HEK293 (cell line): ENCODE measurements around the gene PSORS1C1.

Source experiments
- PRDM2 ChIP-seq: fragments of 450-650 bp; formaldehyde crosslinking; IDR thresholded peaks from 2 replicates; pipeline ENCODE4 v1.5.1; 2016; ENCODE audit warnings: missing biosample characterization, missing genetic modification characterization, borderline replicate concordance
- TCF7L2 ChIP-seq: IDR thresholded peaks from 2 replicates; pipeline ENCODE4 v1.6.1; 2011; ENCODE audit warnings: low read depth, mild to moderate bottlenecking, inconsistent platforms, low read length, moderate library complexity, borderline replicate concordance
- YY1 ChIP-seq: fragments of 450-650 bp; formaldehyde crosslinking; IDR thresholded peaks from 2 replicates; pipeline ENCODE4 v1.5.1; 2018; ENCODE audit warnings: missing biosample characterization, missing genetic modification characterization
- ZBTB26 ChIP-seq: fragments of 450-650 bp; formaldehyde crosslinking; optimal IDR thresholded peaks from 2 replicates; pipeline ENCODE3; 2016; ENCODE audit warnings: missing biosample characterization, mild to moderate bottlenecking, missing genetic modification characterization
- ZFP3 ChIP-seq: fragments of 450-650 bp; formaldehyde crosslinking; IDR thresholded peaks from 2 replicates; pipeline ENCODE4 v1.5.1; 2016; ENCODE audit warnings: low read depth, missing biosample characterization, missing genetic modification characterization
- ZNF274 ChIP-seq, 2 experiments: fragments of 200-500 bp in 1 of 2; fragments of 450-650 bp in 1 of 2; sonication (Bioruptor generic) in 1 of 2; formaldehyde crosslinking in 1 of 2; IDR thresholded peaks; 2 replicates each; pipeline versions ENCODE4 v1.5.1 to v1.6.1; 2014 to 2016; ENCODE audit warnings: borderline replicate concordance in 1 of 2, inconsistent platforms in 1 of 2, low read length in 1 of 2, missing biosample characterization in 1 of 2, missing genetic modification characterization in 1 of 2
- ZNF416 ChIP-seq: fragments of 450-650 bp; formaldehyde crosslinking; IDR thresholded peaks from 2 replicates; pipeline ENCODE4 v1.5.1; 2016; ENCODE audit warnings: missing biosample characterization, missing genetic modification characterization
- ZNF501 ChIP-seq: fragments of 450-650 bp; formaldehyde crosslinking; IDR thresholded peaks from 2 replicates; pipeline ENCODE4 v1.5.1; 2016; ENCODE audit warnings: missing biosample characterization, missing genetic modification characterization
- ZNF571 ChIP-seq: fragments of 450-650 bp; formaldehyde crosslinking; IDR thresholded peaks from 2 replicates; pipeline ENCODE4 v1.5.0; 2017; ENCODE audit warnings: missing biosample characterization, missing genetic modification characterization
- ZNF626 ChIP-seq: fragments of 450-650 bp; sonication (Bioruptor Pico); formaldehyde crosslinking; IDR thresholded peaks from 2 replicates; pipeline ENCODE4 v1.5.1; 2018; ENCODE audit warnings: missing biosample characterization, missing genetic modification characterization, inconsistent platforms
- TF ChIP-seq, protein P1 (sequence below): fragments of 450-650 bp; formaldehyde crosslinking; IDR thresholded peaks from 2 replicates; pipeline ENCODE4 v1.5.1; 2016; ENCODE audit warnings: missing biosample characterization, missing genetic modification characterization
- TF ChIP-seq, protein P2 (sequence below): fragments of 450-650 bp; IDR thresholded peaks from 2 replicates; pipeline ENCODE4 v1.5.1; 2018; ENCODE audit warnings: missing biosample characterization, missing genetic modification characterization
- TF ChIP-seq, protein P3 (sequence below): fragments of 450-650 bp; formaldehyde crosslinking; IDR thresholded peaks from 2 replicates; pipeline ENCODE4 v1.5.1; 2016; ENCODE audit warnings: missing biosample characterization, missing genetic modification characterization
- TF ChIP-seq, protein P4 (sequence below): sonication (generic); formaldehyde crosslinking; IDR thresholded peaks from 2 replicates; pipeline ENCODE4 v1.8.1; 2022; ENCODE audit warnings: mild to moderate bottlenecking, moderate library complexity, missing genetic modification reagents

DNA sequence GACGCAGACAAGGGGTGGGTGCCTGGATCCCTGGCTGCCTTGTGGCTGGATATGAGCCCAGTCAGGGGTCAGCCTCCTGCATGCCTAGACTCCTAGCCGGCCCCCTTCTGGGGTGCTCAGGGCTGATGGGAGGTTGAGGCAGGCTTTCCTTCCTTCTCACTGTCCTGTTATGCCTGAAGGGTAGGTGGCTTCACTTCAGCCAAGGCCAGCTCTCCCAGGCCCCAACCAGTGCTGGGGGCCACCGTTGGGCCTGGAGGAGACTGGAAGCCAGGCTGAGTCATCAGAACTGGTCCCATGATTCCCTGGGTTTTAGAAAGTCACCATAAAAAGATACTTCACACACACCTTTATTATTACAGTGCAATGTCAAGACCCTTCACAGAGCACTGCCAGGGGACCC is 58.8 kb downstream of the PSORS1C1 start:
- TF ChIP-seq ZBTB26 (tag by site-specific recombination) (no peak), YY1 (no peak), TCF7L2 (no peak), ZNF626 (tag by site-specific recombination) (no peak), ZNF501 (tag by site-specific recombination) (no peak), ZFP3 (no peak), ZNF571 (no peak), ZNF416 (tag by site-specific recombination) (no peak), ZNF274 (IDR thresholded peaks at IDR 0.05; ENCODE audit: low read length) (no peak), ZNF274 (tag by site-specific recombination; IDR thresholded peaks at IDR 0.05; ENCODE audit: borderline replicate concordance) (no peak), PRDM2 (tag by site-specific recombination) (no peak)
- TF ChIP-seq, protein P1, sequence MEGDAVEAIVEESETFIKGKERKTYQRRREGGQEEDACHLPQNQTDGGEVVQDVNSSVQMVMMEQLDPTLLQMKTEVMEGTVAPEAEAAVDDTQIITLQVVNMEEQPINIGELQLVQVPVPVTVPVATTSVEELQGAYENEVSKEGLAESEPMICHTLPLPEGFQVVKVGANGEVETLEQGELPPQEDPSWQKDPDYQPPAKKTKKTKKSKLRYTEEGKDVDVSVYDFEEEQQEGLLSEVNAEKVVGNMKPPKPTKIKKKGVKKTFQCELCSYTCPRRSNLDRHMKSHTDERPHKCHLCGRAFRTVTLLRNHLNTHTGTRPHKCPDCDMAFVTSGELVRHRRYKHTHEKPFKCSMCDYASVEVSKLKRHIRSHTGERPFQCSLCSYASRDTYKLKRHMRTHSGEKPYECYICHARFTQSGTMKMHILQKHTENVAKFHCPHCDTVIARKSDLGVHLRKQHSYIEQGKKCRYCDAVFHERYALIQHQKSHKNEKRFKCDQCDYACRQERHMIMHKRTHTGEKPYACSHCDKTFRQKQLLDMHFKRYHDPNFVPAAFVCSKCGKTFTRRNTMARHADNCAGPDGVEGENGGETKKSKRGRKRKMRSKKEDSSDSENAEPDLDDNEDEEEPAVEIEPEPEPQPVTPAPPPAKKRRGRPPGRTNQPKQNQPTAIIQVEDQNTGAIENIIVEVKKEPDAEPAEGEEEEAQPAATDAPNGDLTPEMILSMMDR (tag by site-specific recombination), result no peak
- TF ChIP-seq, protein P2, sequence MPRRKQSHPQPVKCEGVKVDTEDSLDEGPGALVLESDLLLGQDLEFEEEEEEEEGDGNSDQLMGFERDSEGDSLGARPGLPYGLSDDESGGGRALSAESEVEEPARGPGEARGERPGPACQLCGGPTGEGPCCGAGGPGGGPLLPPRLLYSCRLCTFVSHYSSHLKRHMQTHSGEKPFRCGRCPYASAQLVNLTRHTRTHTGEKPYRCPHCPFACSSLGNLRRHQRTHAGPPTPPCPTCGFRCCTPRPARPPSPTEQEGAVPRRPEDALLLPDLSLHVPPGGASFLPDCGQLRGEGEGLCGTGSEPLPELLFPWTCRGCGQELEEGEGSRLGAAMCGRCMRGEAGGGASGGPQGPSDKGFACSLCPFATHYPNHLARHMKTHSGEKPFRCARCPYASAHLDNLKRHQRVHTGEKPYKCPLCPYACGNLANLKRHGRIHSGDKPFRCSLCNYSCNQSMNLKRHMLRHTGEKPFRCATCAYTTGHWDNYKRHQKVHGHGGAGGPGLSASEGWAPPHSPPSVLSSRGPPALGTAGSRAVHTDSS (tag by site-specific recombination), result no peak
- TF ChIP-seq, protein P3, sequence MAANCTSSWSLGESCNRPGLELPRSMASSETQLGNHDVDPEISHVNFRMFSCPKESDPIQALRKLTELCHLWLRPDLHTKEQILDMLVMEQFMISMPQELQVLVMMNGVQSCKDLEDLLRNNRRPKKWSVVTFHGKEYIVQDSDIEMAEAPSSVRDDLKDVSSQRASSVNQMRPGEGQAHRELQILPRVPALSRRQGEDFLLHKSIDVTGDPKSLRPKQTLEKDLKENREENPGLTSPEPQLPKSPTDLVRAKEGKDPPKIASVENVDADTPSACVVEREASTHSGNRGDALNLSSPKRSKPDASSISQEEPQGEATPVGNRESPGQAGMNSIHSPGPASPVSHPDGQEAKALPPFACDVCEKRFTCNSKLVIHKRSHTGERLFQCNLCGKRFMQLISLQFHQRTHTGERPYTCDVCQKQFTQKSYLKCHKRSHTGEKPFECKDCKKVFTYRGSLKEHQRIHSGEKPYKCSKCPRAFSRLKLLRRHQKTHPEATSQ, result no peak
- TF ChIP-seq, protein P4, sequence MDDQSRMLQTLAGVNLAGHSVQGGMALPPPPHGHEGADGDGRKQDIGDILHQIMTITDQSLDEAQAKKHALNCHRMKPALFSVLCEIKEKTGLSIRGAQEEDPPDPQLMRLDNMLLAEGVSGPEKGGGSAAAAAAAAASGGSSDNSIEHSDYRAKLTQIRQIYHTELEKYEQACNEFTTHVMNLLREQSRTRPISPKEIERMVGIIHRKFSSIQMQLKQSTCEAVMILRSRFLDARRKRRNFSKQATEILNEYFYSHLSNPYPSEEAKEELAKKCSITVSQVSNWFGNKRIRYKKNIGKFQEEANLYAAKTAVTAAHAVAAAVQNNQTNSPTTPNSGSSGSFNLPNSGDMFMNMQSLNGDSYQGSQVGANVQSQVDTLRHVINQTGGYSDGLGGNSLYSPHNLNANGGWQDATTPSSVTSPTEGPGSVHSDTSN (CRISPR knock-in tag), result no peak
